ENCODE results near the gene IZUMO2.
A peak's percentile ranks its signal among the peaks of the same experiment; 100 is the strongest.
"Not testable (repeated sequence)": the region's sequence is repeated elsewhere in the genome, so short reads cannot be mapped to it uniquely, and the experiment has no call there.

Gene IZUMO2

DNA sequence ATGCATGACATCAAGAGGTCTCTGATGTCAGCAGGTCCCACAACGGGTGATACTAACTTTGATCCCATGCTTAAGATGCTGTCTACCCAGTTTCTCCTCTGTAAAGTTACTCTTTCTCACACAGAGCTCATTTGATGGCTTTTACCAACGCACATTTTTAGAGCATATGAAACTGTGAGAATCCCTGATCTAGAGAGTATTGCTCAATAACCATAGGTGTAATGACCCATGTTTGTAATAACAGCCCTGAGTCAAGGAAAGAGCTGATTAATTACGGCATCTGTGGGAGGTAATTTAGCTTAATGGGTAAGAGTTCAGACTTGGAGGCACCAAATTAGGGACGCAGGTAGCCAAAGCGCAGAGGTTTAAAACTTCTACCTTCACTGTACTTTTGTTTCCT is 18.0 kb upstream of the IZUMO2 start:
- no peak for DNase-seq

DNA sequence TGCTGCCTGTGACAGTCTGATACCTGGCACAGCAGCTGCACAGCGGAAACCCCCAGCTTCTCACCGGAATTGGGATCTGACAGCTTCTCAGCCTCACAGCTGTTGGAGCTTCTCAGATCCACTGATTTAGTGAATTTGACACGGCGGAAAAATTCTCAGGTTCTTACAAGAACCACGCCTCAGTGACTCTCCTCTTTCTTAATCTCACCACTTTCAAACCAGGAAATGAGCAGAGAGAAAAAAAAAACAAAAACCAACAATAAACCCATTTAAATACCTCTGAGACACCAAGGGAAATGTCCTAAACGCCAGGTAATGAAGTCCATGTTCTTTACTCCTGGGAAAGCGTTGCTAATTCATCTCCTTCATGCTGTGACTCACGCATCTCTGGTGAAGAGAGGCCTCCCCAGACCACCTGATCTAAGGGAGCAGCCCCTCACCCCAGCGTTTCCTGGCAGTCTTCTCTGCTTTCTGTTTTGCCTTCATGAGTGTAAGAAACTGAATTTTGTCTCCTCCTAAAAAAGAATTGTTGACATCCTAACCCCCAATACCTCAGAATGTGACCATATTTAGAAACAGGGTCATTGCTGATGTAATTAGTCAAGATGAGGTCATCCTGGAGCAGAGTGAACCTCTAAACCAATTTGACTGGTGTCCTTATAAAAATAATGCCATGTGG is 15.9 kb upstream of the IZUMO2 start:
- DNase-seq: peak; percentile 12

GRCh38 chr19:50178320-50178719 is 15.2 kb upstream of the IZUMO2 start:
- no peak for DNase-seq

DNA sequence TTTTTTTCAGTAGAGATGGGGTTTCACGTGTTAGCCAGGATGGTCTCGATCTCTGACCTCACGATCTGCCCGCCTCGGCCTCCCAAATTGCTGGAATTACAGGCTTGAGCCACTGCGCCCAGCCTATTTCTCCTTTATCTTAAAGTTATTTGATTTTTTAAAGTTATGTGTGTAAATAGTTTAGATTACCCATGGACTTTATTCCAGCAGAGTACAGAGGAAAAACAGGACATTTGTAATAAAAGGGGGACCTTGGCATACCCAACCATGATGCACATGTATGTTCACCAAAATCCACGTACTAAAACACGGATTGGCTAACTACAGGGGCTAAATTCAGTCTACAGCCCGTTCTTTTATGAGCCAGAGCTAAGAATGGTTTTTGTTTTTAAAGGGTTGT is 13.7 kb upstream of the IZUMO2 start:
- DNase-seq: no peak

DNA sequence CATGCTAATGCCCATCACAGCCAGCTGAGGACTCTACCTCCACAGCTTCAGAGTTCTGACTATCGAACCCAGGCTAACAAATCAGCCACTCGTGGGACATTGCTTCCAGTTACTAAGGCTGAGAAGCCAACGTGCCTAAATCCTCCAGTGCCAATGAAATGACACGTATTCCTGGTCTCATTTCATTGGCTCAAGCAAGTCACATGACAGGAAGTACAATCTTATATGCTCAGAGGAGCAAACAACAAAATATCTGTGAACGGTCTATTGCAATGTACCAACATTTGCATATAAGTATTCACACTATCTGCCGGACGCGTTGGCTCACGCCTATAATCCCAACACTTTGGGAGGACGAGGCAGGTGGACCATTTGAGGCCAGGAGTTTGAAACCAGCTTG is 12.8 kb upstream of the IZUMO2 start:
- DNase-seq: no peak

DNA sequence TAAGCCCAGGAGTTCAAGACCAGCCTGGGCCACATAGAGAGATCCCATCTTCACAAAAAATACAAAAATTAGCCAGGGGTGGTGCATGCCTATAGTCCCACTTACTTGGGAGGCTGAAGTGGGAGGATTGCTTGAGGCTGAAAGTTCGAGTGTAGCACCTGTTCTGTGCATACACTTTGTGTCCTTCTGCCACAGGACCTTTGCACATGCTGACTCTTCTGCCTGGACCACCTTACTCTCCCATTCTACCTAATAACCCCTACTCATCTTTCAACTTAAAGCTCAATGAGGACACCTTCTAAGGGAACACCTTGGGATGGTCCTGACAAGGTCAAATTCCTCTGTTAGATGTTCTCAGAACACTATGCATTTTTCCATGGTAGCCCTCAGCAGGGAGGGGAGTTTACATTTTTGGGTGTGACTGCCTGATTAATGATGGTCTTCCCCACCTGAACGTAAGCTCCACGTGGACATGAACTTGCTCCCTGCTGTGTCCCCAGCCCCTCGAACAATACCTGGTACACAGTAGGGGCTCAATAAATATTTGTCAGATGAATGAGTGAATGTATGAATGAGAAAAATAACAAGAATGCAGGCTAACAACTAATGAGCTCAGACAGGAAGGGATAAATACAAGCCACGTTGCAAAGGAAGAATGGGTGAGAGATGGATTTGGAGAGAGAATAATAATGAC is 11.2 kb upstream of the IZUMO2 start:
- no peak for DNase-seq

GRCh38 chr19:50173127-50173526 is 10.0 kb upstream of the IZUMO2 start:
- DNase-seq: no peak

GRCh38 chr19:50172726-50173125 is 9.6 kb upstream of the IZUMO2 start:
- DNase-seq: no peak

GRCh38 chr19:50171752-50172151 is 8.7 kb upstream of the IZUMO2 start:
- DNase-seq: no peak

DNA sequence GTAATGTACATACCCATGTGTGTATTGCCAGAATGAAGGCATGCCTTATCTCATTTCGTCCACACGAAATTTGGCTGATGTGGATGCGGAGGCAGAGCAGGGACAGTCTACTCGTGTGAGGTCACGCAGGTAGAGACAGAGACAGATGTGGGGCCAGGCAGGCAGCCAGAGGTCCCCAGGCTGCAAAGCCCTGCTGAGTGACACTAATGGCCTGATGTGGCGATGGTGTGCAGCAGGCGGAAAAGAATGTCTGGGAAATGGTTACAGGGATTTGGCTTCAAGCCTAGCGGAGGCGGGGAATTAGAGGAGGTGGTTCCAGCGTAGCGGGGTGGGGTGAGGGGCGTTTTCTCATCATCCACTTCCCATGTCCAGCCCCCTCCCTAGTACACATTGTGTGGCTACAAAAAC is 4.2 kb upstream of the IZUMO2 start:
- DNase-seq: no peak

DNA sequence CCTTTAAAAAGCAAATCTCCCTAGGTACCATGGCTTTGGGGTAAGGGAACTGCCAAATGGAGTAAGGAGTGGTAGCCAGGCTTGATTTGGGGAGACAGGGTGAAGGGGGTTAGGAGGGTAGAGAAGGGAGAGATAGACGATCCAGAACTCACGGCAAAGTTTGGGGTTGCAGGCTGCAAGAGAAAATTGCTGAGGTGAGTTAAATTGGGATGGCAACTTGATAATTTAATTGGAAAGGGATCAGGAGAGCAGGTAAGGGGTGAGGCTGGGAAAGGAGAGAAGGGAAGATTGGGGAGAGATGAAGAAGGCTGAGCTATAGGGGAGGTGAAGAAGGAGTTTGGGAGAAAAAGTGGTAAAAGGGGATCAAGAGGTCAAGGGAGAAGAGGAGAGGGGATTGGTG is 4.0 kb downstream of the IZUMO2 start:
- no peak for DNase-seq

DNA sequence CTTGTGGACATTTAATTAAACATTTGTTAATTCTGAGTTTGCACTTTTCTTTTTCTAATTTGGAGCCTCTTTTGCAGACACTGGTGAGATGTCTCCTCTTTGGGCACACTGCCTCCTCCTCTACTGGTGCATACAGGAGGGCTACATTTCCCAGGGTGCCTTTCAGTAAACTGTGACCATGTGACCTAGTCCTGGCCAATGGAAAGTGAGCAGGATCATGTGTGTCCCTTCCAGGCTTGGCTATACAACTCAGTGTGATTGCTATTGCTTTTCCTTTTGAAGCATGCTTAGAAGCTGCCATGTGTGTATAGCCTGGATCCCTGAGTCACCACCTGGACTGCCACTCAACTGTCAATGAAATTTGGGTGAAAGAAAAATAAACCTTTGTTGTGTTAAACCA is 4.5 kb downstream of the IZUMO2 start:
- DNase-seq: no peak

DNA sequence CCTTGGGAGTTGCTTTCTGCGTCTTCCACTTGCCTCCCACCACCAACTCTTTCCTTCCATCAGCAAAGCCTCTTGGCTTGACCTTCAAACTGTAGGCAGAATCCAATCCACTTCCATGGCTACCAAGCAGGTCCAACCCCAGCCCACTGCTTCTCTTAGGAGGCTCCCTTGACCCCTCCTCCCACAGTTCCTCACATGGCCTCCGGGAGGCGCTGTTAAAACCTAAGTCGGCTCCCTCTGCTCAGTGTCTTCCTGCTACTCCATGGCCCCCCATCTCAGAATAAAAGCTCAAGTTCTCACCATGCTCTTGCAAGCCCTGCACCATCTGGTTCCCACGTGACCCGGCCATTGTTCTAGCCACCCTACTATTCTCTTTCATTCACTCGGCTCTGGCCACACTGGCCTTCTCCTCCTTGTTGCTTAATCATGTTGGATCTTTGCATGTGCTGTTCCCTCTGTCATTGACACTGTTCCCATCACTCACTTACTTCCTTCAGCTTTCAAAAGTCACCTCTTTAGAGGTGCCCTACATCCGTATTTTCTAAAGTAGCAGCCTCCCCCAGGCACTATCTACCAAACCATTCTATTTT is 7.5 kb downstream of the IZUMO2 start:
- DNase-seq: no peak

DNA sequence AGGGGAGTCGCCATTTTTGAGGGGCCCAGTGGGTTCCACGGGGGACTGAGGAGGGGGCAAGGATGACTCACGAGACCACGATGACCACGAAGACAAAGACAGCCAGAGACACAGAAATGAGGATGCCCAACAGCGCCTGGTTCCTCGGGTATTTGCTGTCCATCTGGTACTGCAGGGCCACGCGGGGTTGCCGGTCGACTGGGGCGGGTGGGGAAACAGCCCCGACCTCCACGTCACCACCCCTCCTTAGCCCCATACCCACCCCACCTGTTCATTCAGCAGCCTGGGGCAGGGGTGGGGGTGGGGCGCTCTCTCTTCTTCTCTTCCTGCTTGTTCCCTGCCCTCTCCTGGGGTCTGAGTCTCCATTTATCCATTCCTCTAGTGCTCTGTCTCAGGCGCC is 8.6 kb downstream of the IZUMO2 start:
- DNase-seq: no peak

DNA sequence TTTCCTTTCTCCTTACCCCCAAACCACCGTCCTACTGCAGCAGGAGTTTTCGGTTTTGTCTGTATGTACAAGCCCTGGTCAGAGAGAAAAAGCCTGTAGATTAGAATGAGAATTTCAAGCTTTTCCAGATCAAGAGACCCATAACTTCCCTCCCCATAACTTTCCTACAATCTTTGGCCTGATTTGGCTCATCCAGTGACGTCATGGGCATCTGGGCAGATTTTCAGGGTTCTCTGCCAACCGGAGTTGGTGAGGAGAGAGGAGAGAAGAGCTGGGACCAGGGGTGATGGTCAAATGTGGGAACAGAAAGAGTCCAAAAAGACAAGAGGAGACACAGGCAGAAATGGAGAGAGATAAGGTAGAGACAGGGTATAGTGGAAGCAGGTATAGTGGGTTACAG is 10.5 kb downstream of the IZUMO2 start:
- no peak for DNase-seq

DNA sequence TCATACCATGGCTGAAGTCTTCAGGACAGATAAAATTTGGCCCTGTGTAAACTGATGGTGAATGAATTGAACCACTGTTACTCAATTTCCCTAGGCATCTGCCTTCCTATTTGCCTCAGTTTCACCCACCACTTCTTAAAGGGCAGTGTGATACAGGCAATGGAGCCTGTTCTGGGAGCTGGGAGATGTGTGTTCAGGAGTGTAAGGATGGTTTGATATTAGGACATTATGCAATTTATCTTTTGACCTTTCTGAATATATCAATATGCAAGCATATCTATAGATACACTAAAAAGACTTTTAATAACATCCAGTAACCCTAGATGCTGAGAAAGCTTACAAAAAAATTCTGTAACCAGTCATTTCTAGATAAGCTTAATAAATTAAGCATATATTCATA is 14.6 kb downstream of the IZUMO2 start:
- no peak for DNase-seq

DNA sequence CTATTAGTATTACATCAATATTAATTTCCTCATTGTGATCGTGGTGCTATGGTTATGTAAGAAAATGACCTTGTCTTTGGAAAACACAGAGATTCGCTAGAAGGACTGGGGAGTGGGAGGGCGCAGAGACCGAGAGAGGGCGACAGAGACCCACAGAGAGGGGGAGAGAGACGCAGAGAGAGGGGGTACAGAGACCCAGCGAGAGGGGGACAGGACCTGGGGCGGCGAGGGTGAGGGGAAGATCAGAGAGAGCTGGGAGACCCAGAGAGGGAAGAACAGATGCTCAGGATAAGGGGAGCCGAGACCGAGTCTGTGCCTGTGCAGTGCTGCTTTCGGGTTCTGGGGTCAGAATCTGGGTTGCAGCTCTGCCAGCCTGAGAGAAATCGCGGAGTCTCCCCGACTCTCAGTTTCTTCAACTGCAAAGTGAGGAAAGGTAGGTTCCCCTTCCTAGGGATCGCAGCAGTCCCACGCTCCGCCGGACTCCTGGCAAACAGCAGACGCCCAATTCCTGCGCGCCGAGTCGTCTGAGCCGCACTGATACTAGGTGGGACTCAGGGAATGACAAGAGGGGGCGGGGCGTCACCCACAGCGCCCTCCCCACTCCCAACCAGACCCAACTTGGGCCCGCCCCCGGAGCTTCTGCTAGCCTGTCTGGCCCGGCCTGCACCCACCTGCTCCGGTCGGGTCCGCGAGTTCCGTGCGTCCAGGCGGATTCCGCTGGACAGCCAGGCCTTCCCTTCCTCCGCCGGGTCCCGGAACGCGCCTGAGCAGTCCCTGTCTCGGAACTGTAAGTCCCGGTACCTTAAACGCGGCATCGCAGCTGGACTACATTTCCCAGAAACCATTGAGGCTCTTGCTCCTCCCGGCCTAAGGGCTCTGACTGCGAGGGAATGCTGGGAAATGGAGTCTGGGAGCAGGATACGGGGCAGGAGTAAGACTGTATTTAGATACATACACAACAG is 15.3 kb downstream of the IZUMO2 start:
- DNase-seq: no peak

DNA sequence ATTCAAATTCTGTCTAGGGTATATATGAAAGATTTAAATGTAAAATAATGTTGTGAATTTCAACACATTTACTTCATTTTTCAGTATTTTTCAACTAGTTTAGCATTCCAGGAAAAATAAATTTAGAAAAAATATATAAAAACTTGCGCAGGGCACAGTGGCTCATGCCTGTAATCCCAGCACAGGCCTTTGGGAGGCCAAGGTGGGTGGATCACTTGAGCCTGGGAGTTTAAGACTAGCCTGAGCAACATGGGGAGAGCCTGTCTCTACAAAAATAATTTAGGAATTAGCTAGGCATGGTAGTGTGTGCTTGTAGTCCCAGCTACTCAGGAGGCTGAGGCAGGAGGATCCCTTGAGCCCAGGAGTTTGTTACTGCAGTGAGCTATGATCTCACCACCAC is 21.2 kb downstream of the IZUMO2 start:
- DNase-seq: not testable (repeated sequence)

GRCh38 chr19:50140118-50140845 is 22.8 kb downstream of the IZUMO2 start:
- not testable (repeated sequence) for DNase-seq

- DNase-seq: not testable (repeated sequence)
Measured at GRCh38 chr19:50136603-50137365, 26.3 kb downstream of the IZUMO2 start.

- DNase-seq: not testable (repeated sequence)
Measured at GRCh38 chr19:50135856-50136602, 27.1 kb downstream of the IZUMO2 start.
